GM18519 (cell line): ENCODE data around the gene SLC30A7.
"Not testable (repeated sequence)": the region's sequence is repeated elsewhere in the genome, so short reads cannot be mapped to it uniquely, and the experiment has no call there.

ENCODE experiments used
- ATAC-seq: cut with Tn5 transposase; IDR thresholded peaks from one replicate; pipeline ENCODE4 v1.9.1; 2021; ENCODE audit warnings: mild to moderate bottlenecking, moderate library complexity; ENCODE audit not compliant: unreplicated experiment, low FRiP score

The SLC30A7 gene

DNA sequence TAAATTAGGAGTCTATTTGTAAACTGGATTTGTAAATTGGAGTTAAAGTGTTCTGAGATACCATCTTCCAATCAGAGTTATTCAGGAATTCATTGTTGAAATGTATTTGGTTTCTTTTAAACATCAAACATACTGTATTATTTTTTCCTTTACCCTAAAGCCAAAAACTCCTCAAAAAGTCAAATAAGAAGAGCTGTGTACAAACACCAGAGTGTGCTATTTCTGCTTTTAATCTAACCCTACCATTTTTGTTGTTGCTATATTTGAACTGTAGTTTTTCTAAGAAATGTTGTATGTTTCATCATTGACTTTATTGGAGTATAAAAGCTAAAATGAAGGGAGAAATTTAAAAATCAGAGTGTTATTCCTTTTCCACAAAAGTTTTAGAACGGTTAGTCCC lies 35.8 kb downstream of the SLC30A7 start:
- no peak for ATAC-seq

DNA sequence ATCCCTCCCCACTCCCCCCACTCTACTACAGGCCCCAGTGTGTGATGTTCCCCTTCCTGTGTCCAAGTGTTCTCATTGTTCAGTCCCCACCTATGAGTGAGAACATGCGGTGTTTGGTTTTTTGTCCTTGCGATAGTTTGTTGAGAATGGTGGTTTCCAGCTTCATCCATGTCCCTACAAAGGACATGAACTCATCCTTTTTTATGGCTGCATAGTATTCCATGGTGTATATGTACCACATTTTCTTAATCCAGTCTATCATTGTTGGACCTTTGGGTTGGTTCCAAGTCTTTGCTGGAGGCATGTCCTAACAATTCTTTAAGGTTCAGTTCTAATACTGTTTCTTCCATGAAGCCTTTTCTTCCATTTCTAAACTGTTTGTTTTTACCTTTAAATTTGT lies 37.7 kb downstream of the SLC30A7 start:
- ATAC-seq = not testable (repeated sequence)

DNA sequence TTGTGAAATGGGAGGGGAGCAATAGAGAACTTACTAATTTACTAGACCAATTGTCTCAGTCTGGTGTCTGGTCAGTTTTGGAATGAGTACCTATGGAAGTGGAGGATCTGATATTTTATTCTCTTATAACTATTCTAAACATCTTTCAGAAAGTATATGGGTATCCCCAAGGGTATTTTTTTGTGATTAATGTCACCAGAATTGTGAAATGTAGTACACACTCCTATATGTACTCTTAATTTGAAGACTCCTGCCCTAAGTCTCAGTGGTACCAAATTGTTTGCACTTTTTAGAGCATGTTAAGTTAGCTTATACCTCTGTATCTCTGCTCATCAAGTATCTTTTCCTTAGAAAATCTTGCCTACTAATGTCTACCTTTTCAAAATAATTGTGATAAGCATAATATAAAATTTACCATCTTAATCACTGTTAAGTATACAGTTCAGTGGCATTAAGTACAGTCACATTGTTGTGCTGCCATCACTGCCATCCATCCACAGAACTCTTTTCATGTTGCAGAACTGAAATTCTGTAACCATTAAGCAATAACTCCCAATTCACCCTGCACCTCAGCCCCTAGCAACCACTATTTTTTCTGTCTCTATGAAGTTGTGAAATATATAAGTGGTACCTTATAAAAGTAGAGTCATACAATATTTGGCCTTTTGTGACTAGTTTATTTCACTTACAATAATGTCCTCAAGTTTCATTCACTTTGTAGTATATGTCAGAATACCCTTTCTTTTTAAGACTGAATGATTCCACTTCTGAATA lies 40.5 kb downstream of the SLC30A7 start:
- no peak for ATAC-seq

DNA sequence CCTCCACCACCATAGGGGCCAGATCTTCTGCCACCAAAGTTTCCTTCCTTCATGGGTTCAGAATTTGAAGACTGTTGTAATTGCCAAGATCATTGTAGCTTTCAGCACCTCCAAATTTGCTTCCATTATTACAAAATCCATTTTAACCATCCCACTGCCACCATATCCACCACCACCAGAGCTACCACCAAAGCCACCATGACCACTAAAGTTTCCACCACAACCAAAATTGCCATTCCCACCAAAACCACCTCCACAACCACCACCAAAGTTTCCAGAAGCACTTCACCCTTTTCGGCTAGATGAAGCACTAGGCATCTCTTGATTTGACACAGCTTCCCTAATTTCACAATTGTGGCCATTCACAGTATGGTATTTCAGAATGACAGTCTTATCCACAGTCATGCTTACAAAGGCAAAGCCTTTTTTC lies 45.2 kb downstream of the SLC30A7 start:
- ATAC-seq = no peak

DNA sequence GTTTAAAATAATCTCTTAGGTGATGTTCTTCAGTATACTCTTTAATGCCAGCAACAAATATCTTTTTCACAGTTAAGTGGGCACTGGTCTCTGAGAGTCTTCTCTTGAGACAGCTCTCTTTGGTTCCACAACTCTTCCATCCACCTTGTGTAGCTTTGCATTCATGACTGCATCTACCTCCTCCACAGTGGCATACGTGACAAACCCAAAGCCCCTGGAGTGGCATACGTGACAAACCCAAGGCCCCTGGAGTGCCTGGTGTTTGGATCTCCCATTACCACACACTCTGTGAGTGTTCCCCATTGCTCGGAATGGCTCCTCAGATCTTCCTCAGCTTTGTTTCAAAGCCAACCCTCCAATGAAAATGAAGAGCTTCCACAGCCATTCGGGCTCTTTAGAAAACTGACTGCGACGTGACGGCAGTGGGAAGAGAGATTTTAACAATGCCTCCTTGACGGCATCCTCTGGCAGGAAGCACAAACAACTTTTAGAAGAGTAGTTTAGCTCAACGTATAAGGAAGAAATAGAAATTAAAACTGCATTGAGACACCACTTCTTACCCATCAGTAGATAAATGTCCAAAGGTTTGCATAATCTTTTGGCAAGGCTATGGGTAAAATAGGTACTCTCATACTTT lies 45.8 kb downstream of the SLC30A7 start:
- no peak for ATAC-seq

DNA sequence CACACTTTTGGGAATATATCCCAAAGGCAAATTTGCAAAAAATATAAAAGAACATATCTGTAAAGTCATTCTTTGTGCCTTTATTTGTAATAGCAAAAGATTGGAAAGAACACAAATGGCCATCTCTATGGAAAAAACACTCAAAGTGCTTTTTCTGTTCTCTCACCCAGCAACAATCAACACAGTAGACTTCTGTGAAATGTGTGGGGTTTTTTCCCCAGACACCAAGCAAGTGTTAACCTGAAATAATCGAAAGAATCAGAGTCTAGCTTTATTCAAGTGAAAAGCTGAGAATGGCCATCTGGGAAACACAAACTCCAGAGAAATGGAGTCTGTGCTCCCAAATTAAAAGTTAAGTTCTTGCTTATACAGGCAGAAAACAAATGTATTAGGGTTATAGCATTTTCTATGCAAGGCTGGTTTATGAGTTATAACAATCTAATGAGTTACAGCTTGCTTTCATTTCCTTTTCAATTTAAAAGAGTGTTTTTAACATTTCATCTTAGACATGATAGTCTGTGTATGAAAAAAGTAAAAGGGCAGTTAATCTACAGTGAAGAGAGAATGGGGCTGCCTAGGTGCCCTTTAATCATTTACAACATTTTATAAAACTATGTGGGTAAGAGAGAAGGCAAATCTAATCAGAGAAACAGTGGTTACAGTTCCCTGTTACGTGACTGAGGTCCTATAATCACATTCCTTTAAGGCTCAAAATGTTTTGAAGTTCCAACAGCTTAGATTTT lies 46.6 kb downstream of the SLC30A7 start:
- ATAC-seq = no peak

DNA sequence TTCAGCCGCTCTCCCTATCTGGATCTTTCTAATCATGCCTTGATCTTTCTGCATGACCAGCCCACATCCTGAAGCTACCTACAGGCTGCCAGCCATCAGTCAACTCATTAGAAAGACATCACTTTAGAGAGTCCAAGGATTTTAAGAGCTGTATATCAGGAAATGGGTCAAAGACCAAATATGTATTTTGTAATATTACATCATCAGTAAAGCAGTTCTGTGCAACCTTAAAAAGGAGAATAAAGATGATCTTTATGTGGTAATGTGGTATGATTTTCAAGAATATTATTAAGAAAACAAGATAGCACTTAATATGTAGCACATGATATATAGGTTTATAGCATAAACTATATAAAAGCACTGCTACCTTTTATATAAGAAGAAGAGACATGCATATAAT lies 47.6 kb downstream of the SLC30A7 start:
- ATAC-seq = no peak

DNA sequence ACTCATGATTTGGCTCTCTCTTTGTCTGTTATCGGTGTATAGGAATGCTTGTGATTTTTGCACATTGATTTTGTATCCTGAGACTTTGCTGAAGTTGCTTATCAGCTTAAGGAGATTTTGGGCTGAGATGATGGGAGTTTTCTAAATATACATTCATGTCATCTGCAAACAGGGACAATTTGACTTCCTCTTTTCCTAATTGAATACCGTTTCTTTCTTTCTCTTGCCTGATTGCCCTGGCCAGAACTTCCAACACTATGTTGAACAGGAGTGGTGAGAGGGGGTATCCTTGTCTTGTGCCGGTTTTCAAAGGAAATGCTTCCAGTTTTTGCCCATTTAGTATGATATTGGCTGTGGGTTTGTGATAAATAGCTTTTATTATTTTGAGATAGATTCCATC lies 50.2 kb downstream of the SLC30A7 start:
- ATAC-seq = not testable (repeated sequence)

DNA sequence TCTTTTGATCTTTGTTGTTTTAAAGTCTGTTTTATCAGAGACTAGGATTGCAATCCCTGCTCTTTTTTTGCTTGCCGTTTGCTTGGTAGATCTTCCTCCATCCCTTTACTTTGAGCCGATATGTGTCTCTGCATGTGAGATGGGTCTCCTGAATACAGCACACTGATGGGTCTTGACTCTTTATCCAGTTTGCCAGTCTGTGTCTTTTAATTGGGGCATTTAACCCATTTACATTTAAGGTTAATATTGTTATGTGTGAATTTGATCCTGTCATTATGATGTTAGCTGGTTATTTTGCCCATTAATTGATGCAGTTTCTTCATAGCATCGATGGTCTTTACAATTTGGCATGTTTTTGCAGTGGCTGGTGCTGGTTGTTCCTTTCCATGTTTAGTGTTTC lies 51.9 kb downstream of the SLC30A7 start:
- ATAC-seq = not testable (repeated sequence)

DNA sequence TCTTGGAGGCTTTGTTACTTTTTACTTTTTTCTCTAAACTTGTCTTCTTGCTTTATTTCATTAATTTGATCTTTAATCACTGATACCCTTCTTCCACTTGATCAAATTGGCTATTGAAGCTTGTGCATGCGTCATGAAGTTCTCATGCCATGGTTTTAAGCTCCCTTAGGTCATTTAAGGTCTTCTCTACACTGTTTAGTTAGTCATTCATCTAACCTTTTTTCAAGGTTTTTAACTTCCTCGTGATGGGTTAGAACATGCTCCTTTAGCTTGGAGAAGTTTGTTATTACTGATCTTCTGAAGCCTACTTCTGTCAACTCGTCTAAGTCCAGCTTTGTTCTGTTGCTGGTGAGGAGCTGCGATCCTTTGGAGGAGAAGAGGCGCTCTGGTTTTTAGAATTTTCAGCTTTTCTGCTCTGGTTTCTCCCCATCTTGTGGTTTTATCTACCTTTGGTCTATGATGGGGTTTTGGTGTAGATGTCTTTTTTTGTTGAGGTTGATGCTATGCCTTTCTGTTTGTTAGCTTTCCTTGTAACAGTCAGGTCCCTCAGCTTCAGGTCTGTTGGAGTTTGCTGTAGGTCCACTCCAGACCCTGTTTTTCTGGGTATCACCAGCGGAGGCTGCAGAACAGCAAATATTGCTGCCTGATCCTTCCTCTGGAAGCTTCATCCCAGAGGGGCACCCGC lies 53.0 kb downstream of the SLC30A7 start:
- ATAC-seq = not testable (repeated sequence)

DNA sequence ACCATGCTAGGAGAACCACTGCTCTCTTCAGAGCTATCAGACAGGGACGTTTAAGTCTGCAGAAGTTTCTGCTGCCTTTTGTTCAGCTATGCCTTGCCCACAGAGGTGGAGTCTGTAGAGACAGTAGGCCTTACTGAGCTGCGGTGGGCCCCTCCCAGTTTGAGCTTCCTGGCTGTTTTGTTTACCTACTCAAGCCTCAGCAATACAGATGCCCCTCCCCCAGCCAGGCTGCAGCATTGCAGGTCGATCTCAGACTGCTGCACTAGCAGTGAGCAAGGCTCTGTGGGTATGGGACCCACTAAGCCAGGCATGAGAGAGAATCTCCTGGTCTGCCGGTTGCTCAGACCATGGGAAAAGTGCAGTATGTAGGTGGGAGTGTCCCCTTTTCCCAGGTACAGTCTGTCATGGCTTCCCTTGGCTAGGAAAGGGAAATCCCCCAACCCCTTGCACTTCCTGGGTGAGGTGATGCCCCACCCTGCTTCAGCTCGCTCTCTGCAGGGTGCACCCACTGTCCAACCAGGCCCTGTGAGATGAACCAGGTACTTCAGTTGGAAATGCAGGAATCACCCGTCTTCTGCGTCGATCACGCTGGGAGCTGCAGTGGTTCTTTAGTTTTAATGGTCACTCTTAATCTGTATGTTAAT lies 53.7 kb downstream of the SLC30A7 start:
- ATAC-seq = peak; percentile 47

DNA sequence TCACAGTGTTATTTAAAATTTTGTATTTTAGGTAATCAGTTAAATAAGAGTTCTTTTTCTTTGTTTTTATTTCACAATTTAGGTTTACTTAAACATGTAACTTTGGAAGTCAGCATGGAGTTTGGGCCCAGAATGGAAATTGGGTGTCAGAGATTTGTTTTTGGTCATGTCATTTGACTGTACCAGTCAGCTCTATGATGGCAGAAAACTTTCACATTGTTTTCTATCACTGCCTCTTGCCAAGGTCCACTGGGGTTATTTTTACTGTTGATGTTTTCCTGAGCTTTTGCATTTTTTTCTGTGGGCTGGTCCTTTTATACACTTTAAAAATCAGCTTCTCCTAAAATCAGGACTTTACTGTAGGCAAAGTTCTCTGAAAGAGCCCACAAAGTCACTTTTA lies 54.4 kb downstream of the SLC30A7 start:
- no peak for ATAC-seq

DNA sequence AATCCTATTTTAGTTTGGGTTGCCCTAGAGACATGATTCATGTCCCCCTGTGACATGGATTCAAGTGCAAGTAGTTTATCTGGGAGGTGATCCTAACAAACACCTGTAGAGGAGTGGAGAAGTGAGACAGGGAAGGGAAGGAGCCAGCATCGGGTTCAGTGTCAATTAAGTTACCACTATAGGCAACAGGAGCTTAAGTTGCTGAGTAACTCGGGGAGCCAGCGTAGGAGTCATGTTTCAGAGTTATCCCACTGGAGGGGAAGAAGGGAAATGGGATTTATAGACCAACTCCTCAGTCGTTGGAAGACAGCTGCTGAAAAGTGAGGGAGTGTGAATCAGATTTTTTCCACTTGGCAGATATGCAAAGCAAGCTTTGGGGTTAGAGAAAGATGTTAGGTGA lies 54.9 kb downstream of the SLC30A7 start:
- no peak for ATAC-seq

DNA sequence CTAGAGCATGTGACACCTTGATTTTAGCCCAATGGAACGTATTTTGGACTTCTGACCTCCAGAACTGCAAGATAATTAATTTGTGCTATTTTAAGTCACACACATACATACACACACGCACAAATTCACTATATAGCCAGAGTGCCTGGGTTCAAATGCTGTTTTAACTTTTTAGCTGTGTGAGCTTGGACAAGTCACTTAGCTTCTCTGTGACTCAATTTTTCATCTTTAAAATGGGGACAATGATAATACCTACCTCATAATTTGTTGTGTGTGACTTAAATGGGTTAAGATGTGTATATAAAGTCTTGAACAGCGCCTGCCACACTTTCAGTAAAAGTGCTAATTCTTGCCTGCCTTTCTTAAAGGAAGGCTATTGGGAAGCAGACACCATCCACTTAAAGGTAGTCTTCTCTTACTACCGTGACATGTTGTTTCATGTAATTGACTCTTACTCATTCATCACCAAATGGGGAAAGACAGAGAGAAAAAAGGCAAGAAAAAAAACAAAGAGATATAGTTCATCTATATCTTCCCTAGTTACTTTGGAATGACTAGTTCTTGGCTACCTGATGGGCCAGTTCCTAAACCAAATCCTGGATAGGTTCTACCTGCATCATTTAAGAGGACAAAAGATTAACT lies 56.3 kb downstream of the SLC30A7 start:
- ATAC-seq = no peak

DNA sequence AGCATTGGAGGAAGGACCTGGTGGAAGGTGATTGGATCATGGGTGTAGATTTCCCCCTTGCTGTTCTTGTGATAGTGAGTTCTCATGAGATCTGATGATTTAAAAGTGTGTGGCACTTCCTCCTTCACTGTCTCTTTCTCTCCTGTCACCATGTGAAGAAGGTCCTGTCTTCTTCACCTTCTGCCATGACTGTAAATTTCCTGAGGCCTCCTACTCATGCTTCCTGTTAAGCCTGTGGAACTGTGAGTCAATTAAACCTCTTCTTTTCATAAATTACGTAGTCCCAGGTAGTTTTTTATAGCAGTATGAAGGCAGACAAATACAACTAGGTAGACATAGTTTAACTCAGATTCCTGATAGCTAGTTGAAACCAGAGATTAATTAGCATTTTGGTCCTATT lies 57.1 kb downstream of the SLC30A7 start:
- ATAC-seq = not testable (repeated sequence)

DNA sequence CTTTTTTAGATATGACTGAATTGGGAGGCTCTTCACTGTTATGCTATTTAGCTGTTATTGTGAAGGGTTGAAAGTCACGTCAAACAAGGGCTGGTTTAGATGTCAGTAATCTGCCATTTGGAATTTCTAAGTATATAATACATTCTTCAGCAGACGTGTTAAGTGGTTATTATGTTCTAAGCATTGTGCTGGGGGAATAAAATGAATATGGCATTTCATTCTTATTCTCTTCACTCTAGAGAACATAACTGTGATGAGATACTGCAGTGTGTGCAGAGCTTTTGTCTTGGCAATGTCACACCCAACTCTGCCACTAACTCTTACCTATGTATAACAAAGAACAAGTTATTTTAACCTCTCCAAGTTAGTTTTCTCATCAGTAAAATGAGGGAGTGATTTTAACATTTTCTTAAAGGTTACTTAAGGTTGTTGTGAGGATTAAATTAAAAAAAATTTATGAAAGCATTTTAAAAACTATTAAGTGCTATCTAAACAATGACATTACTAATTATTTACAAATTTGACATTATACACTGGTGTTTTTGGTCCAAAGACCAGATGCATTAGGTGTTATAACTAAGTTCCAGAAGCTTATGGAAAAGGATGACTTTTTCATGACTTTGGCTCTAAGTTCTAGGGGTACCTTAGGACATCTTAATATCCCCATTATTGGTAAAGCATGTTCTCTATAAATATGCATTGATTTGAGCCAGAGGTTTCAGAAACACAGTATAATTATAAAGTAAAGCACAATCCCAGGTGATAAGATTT lies 58.3 kb downstream of the SLC30A7 start:
- no peak for ATAC-seq

DNA sequence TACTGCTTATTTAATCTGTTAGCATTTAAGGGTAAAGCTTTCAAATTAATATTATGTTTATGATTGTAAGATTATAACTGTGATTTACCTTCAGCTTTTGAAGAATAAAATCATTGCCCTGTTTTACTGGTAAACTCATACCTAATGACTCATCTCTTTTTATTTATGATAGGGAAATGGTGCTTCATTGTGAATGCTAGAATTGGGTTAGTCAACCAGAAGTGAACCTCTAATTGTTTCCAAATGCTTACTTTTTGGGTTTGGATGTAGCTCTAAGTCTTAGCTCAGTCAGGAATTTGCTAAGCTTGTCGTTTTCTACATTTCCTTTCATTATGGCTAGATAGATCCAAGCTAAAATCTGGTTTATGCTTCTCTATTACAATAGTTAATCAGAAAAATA lies 59.4 kb downstream of the SLC30A7 start:
- ATAC-seq = no peak

DNA sequence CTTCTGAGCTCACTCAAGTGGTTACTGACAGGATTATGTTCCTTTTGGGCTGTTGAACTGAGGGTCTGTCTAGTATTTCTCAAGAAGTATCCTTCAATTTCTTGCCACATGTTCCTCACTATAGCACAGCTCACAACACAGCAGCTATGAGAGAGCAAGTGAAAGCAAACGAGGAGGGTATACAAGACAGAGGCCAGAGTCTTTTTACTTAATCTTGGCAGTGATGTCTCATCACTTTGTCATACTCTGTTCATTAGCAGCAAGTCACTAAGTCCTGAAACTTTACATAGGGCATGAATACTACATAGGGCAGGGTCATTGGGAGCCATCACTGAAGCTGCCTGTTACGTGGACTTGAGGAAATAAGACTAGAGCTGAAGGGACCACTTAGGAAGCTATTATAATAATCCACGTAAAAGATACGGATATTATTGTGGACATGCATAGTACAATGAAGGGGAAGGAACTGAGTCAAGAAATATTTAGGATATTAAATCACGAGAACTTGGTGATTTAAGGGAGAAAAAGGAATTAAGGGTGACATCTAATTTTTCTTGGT lies 63.7 kb downstream of the SLC30A7 start:
- no peak for ATAC-seq

DNA sequence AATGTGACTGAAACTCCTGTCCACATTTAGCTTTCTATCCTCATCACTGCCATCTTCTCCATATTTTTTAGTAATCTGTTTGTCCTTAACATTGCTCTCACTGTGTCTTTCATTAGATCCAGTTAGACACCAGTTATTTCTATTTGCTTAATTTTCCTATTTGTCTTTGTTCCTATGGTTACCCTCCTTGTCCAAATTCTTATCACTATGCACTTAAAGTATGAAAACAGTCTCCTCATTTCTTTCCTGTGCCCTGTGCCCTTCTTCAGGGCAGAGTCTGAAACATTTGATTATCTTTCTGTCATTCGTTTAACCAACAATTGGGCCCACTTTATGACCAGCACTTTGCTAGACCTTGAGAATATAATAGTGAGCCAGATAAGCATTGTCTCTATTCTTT lies 64.2 kb downstream of the SLC30A7 start:
- no peak for ATAC-seq
